ENCODE measurements around the gene PCED1B. TPM values are rescaled to one million over a fixed set of nuclear protein-coding genes. Genes with fewer than 3 reads are reported as not detected.

Gene PCED1B, protein sequence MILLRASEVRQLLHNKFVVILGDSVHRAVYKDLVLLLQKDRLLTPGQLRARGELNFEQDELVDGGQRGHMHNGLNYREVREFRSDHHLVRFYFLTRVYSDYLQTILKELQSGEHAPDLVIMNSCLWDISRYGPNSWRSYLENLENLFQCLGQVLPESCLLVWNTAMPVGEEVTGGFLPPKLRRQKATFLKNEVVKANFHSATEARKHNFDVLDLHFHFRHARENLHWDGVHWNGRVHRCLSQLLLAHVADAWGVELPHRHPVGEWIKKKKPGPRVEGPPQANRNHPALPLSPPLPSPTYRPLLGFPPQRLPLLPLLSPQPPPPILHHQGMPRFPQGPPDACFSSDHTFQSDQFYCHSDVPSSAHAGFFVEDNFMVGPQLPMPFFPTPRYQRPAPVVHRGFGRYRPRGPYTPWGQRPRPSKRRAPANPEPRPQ
- 10 to 100 TPM in 1 of 2 donors, 1 to 10 TPM in 1; 6.6 to 12.3 TPM for total RNA-seq

- Histone ChIP-seq H3K27me3 (replicated peaks; ENCODE audit: insufficient read depth) (no peaks in the 10 kb centered on the region), H3K36me3 (no peaks in the 10 kb centered on the region), H3K27ac (peak within 1 kb of the TSS; percentile 96 to 98), H3K4me3 (peak within 1 kb of the TSS; percentile 95), H3K9me3 (no peaks in the 10 kb centered on the region), H3K4me1 (ENCODE audit: control insufficient read depth in 1 of 2, low read depth in 2 of 2) (peaks cover 18 to 59% of the 10 kb centered on the region in 2 donors)
- ATAC-seq (ENCODE audit: insufficient number of reproducible peaks, low FRiP score, low read depth), result peak; percentile 43
- peak; percentile 19 for TF ChIP-seq CTCF (IDR thresholded peaks at IDR 0.05)
- DNase-seq (ENCODE audit: low spot score), result no peak
These were observed at the start of gene PCED1B, which contains the start of gene AMIGO2 for GRCh38 chr12:47079468-47079980. PCED1B (plus strand) TSS chr12:47079621; CDS start chr12:47235064, 155,443 bp downstream. AMIGO2 (minus strand) TSS chr12:47079959; CDS start chr12:47079002, 957 bp downstream.

DNA sequence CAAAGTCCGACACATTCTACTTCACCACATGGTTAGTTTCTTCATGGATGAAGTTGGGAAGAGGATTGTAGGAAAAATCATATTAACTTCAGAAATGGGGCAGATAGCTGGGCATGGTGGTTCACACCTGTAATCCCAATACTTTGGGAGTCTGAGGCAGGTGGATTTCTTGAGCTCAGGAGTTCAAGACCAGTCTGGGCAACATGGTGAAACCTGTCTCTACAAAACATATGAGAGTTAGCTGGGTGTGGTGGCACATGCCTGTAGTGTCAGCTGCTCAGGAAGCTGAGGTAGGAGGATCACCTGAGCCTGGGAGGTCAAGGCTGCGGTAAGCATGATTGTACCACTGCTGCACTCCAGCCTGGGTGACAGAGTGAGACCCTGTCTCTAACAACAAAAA is 49.5 kb upstream of the PCED1B start:
- peaks cover 0 to 11% of the 10 kb centered on the region in 2 donors for H3K4me1 ChIP-seq (ENCODE audit: control insufficient read depth in 1 of 2, low read depth in 2 of 2)
- no peak for TF ChIP-seq CTCF (IDR thresholded peaks at IDR 0.05)
- H3K9me3 ChIP-seq, result no peaks in the 10 kb centered on the region
- DNase-seq (ENCODE audit: low spot score), result no peak
- H3K27me3 ChIP-seq (replicated peaks; ENCODE audit: insufficient read depth), result no peaks in the 10 kb centered on the region
- no peak overlapping the region for H3K27ac ChIP-seq
- no peak for ATAC-seq (ENCODE audit: insufficient number of reproducible peaks, low FRiP score, low read depth)
- no peak overlapping the region for H3K4me3 ChIP-seq
- H3K36me3 ChIP-seq, result no peaks in the 10 kb centered on the region

GRCh38 chr12:47032644-47033043 is 46.8 kb upstream of the PCED1B start:
- peak; percentile 64 for ATAC-seq (ENCODE audit: insufficient number of reproducible peaks, low FRiP score, low read depth)
- no peak for DNase-seq (ENCODE audit: low spot score)
- Histone ChIP-seq H3K9me3 (no peaks in the 10 kb centered on the region), H3K27me3 (replicated peaks; ENCODE audit: insufficient read depth) (no peaks in the 10 kb centered on the region), H3K27ac (no peak overlapping the region), H3K4me1 (ENCODE audit: control insufficient read depth in 1 of 2, low read depth in 2 of 2) (peaks cover 0 to 11% of the 10 kb centered on the region in 2 donors), H3K36me3 (no peaks in the 10 kb centered on the region), H3K4me3 (peak overlapping the region; percentile 20)
- TF ChIP-seq CTCF (IDR thresholded peaks at IDR 0.05), result peak; percentile 48

- peaks cover 4 to 14% of the 10 kb centered on the region in 2 donors for H3K4me1 ChIP-seq (ENCODE audit: control insufficient read depth in 1 of 2, low read depth in 2 of 2)
- peak; percentile 72 for ATAC-seq (ENCODE audit: insufficient number of reproducible peaks, low FRiP score, low read depth)
- H3K4me3 ChIP-seq, result peak overlapping the region; percentile 20
- TF ChIP-seq CTCF (IDR thresholded peaks at IDR 0.05), result no peak
- H3K27ac ChIP-seq, result no peak overlapping the region
- H3K27me3 ChIP-seq (replicated peaks; ENCODE audit: insufficient read depth), result no peaks in the 10 kb centered on the region
- peak; percentile 25 for DNase-seq (ENCODE audit: low spot score)
- H3K36me3 ChIP-seq, result no peaks in the 10 kb centered on the region
- no peaks in the 10 kb centered on the region for H3K9me3 ChIP-seq
These were observed 46.3 kb upstream of the PCED1B start for GRCh38 chr12:47033081-47033480.

GRCh38 chr12:47033789-47034555 is 45.4 kb upstream of the PCED1B start:
- no peak for ATAC-seq (ENCODE audit: insufficient number of reproducible peaks, low FRiP score, low read depth)
- H3K4me1 ChIP-seq (ENCODE audit: control insufficient read depth in 1 of 2, low read depth in 2 of 2), result peaks cover 9 to 23% of the 10 kb centered on the region in 2 donors
- H3K4me3 ChIP-seq, result no peak overlapping the region
- TF ChIP-seq CTCF (IDR thresholded peaks at IDR 0.05), result no peak
- H3K36me3 ChIP-seq, result no peaks in the 10 kb centered on the region
- DNase-seq (ENCODE audit: low spot score), result no peak
- H3K27ac ChIP-seq, result no peak overlapping the region
- no peaks in the 10 kb centered on the region for H3K9me3 ChIP-seq
- no peaks in the 10 kb centered on the region for H3K27me3 ChIP-seq (replicated peaks; ENCODE audit: insufficient read depth)
